CD14-positive monocyte (primary cell): ENCODE measurements around the gene ADORA2A. TPM values are rescaled to one million over a fixed set of nuclear protein-coding genes. Genes with fewer than 3 reads are reported as not detected.

Source experiments
- DNase-seq, 3 donors: peaks; one replicate each; pipeline ENCODE4 v3.0.0-alpha.2; 2011 to 2022
- H2AFZ ChIP-seq: 2 replicates; pipeline ENCODE4 v1.6.0; 2012; ENCODE audit warnings: mild to moderate bottlenecking, low read depth, low read length, inconsistent platforms; ENCODE audit not compliant: insufficient read depth, poor library complexity, severe bottlenecking
- H3K27ac ChIP-seq, 2 donors: 1 replicate in 1 of 2; 2 replicates in 1 of 2; pipeline ENCODE4 v1.5.1; 2012 to 2013; ENCODE audit warnings: low read length in 2 of 2, control low read depth in 1 of 2, inconsistent platforms in 1 of 2, low read depth in 1 of 2, mild to moderate bottlenecking in 1 of 2
- H3K27me3 ChIP-seq, 2 donors: one replicate each; pipeline versions ENCODE4 v1.6.0 to v1.6.1; 2011 to 2013; ENCODE audit warnings: low read length in 2 of 2; ENCODE audit not compliant: control insufficient read depth in 2 of 2, insufficient read depth in 2 of 2
- H3K36me3 ChIP-seq, 2 donors: replicated peaks in 1 of 2; 1 replicate in 1 of 2; 2 replicates in 1 of 2; pipeline versions ENCODE4 v1.5.1 to v1.6.1; 2012 to 2013; ENCODE audit warnings: low read length in 2 of 2, control low read depth in 1 of 2, inconsistent platforms in 1 of 2, mild to moderate bottlenecking in 1 of 2; ENCODE audit not compliant: insufficient read depth in 2 of 2, control insufficient read depth in 1 of 2
- H3K4me1 ChIP-seq, 2 donors: 1 replicate in 1 of 2; 2 replicates in 1 of 2; pipeline versions ENCODE4 v1.5.1 to v1.6.1; 2012 to 2013; ENCODE audit warnings: low read length in 2 of 2, control low read depth in 1 of 2, inconsistent platforms in 1 of 2, mild to moderate bottlenecking in 1 of 2, moderate library complexity in 1 of 2; ENCODE audit not compliant: insufficient read depth in 2 of 2, control insufficient read depth in 1 of 2
- H3K4me2 ChIP-seq: replicated peaks from 2 replicates; pipeline ENCODE3; 2012; ENCODE audit warnings: low read length, moderate library complexity, mild to moderate bottlenecking; ENCODE audit not compliant: poor library complexity, severe bottlenecking; ENCODE audit errors: extremely low read depth
- H3K4me3 ChIP-seq, 3 experiments: fragments of 200-600 bp in 1 of 3; sonication (generic) in 1 of 3; replicated peaks in 1 of 3; 1 replicate in 2 of 3; 2 replicates in 1 of 3; pipeline ENCODE4 v1.5.1; 2011 to 2013; ENCODE audit warnings: low read length in 3 of 3, mild to moderate bottlenecking in 3 of 3, control low read depth in 2 of 3, low read depth in 2 of 3, inconsistent platforms in 1 of 3, moderate library complexity in 1 of 3
- H3K79me2 ChIP-seq: 2 replicates; pipeline ENCODE4 v1.6.0; 2012; ENCODE audit warnings: mild to moderate bottlenecking, control low read depth, inconsistent platforms, low read length, moderate library complexity; ENCODE audit not compliant: insufficient read depth
- H3K9ac ChIP-seq: 2 replicates; pipeline ENCODE4 v1.6.0; 2017; ENCODE audit warnings: low read length, mild to moderate bottlenecking; ENCODE audit not compliant: insufficient read depth, poor library complexity, severe bottlenecking
- H3K9me3 ChIP-seq, 2 donors: replicated peaks in 1 of 2; 1 replicate in 1 of 2; 2 replicates in 1 of 2; pipeline versions ENCODE4 v1.5.1 to v1.6.1; 2012 to 2013; ENCODE audit warnings: low read length in 2 of 2, control low read depth in 1 of 2; ENCODE audit not compliant: control insufficient read depth in 1 of 2, insufficient read depth in 1 of 2
- H4K20me1 ChIP-seq: 2 replicates; pipeline ENCODE4 v1.6.0; 2012; ENCODE audit warnings: mild to moderate bottlenecking, low read length, control low read depth, moderate library complexity; ENCODE audit not compliant: insufficient read depth
- H3K27ac Mint-ChIP-seq, 7 donors: one replicate each; pipeline ENCODE4 v1.8.0; 2020; ENCODE audit warnings: mild to moderate bottlenecking in 7 of 7, mixed read lengths in 7 of 7, moderate library complexity in 6 of 7, inconsistent platforms in 2 of 7
- H3K27me3 Mint-ChIP-seq, 3 donors: one replicate each; pipeline ENCODE4 v1.8.0; 2021 to 2022; ENCODE audit warnings: low read depth in 3 of 3, mild to moderate bottlenecking in 3 of 3, mixed read lengths in 3 of 3, moderate library complexity in 3 of 3, inconsistent platforms in 1 of 3
- H3K36me3 Mint-ChIP-seq, 2 donors: one replicate each; pipeline ENCODE4 v1.8.0; 2020; ENCODE audit warnings: mixed read lengths in 2 of 2, inconsistent platforms in 1 of 2, mild to moderate bottlenecking in 1 of 2
- H3K4me1 Mint-ChIP-seq: one replicate; pipeline ENCODE4 v1.8.0; 2020; ENCODE audit warnings: mild to moderate bottlenecking, mixed read lengths
- H3K4me3 Mint-ChIP-seq, 2 donors: one replicate each; pipeline ENCODE4 v1.8.0; 2020; ENCODE audit warnings: mild to moderate bottlenecking in 2 of 2, mixed read lengths in 2 of 2, moderate library complexity in 1 of 2
- H3K9me3 Mint-ChIP-seq, 7 donors: one replicate each; pipeline ENCODE4 v1.8.0; 2020 to 2022; ENCODE audit warnings: mixed read lengths in 7 of 7, mild to moderate bottlenecking in 6 of 7, moderate library complexity in 6 of 7, inconsistent platforms in 2 of 7
- WGBS: methylation state at CpG from one replicate; pipeline ENCODE4 v1.1.5; 2013; ENCODE audit warnings: missing lambda C conversion rate; ENCODE audit not compliant: insufficient coverage; 5-methylcytosine and 5-hydroxymethylcytosine counted together
- intact Hi-C, 2 donors: fragments of 100-400 bp; cut with micrococcal nuclease; formaldehyde crosslinking; loops; one replicate each; pipeline versions ENCODE4 v1.15.0 to v1.15.1; 2023
- polyA plus RNA-seq, 3 donors: library from polyadenylated mRNA; depleted of rRNA in 1 of 3; unstranded in 2 of 3; stranded (reverse) in 1 of 3; fragments of 300-500 nt in 2 of 3; fragments of >200 nt in 1 of 3; fragmentation: Illumina TruSeq in 2 of 3; gene quantifications; 1 replicate in 2 of 3; 2 replicates in 1 of 3; pipeline ENCODE4 v1.2.3, GENCODE V29; 2012 to 2021
- TF ChIP-seq, protein P1 (sequence below): fragments of 200-600 bp; IDR thresholded peaks from one replicate; pipeline ENCODE4 v1.8.0; 2022; ENCODE audit warnings: antibody characterized with exemption, mild to moderate bottlenecking

ADORA2A gene
- polyA plus RNA-seq, 3 donors: 5.8 to 10.2 (median 6.5) TPM

DNA sequence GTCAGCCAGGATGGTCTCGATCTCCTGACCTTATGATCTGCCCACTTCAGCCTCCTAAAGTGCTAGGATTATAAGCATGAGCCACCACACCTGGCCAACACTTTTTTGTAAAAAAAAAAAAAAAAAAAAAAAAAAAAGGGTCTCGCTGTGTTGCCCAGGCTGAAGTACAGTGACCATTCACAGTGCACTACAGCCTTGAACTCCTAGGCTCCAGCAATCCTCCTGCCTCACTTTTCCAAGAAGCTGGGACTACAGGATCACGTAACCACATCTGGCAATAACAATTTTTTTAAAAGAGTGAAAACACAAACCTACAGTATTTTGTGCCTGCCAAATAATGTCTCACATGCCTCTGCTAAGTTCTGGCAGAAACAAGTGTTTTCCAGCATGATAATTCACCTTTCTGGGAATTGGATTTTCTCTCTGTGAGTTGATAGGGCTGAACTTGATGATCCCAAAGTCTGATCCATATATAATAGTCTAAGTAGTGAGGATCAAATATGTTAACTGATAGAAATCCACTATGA lies 30.6 kb downstream of the ADORA2A start:
- peaks cover 40 to 45% of the 10 kb centered on the region in 2 donors for H3K4me1 ChIP-seq
- H3K79me2 ChIP-seq: no peaks in the 10 kb centered on the region
- H3K9ac ChIP-seq: no peak overlapping the region
- Mint-ChIP-seq H3K27me3 (peaks cover 0 to 2% (median 0%) of the 10 kb centered on the region in 3 donors), H3K27ac (no peak overlapping the region), H3K9me3 (no peaks in the 10 kb centered on the region), H3K36me3 (peaks cover 0 to 2% of the 10 kb centered on the region in 2 donors), H3K4me3 (no peak overlapping the region), H3K4me1 (peaks cover 50% of the 10 kb centered on the region)
- H3K27ac ChIP-seq: no peak overlapping the region
- no peaks in the 10 kb centered on the region for H3K36me3 ChIP-seq
- H3K4me3 ChIP-seq: no peak overlapping the region
- H3K9me3 ChIP-seq: no peaks in the 10 kb centered on the region
- TF ChIP-seq, protein P1, sequence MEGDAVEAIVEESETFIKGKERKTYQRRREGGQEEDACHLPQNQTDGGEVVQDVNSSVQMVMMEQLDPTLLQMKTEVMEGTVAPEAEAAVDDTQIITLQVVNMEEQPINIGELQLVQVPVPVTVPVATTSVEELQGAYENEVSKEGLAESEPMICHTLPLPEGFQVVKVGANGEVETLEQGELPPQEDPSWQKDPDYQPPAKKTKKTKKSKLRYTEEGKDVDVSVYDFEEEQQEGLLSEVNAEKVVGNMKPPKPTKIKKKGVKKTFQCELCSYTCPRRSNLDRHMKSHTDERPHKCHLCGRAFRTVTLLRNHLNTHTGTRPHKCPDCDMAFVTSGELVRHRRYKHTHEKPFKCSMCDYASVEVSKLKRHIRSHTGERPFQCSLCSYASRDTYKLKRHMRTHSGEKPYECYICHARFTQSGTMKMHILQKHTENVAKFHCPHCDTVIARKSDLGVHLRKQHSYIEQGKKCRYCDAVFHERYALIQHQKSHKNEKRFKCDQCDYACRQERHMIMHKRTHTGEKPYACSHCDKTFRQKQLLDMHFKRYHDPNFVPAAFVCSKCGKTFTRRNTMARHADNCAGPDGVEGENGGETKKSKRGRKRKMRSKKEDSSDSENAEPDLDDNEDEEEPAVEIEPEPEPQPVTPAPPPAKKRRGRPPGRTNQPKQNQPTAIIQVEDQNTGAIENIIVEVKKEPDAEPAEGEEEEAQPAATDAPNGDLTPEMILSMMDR: no peak
- H3K4me2 ChIP-seq: no peak overlapping the region
- H3K27me3 ChIP-seq: no peaks in the 10 kb centered on the region
- no peaks in the 10 kb centered on the region for H4K20me1 ChIP-seq
- intact Hi-C loops: no loop called here
- DNase-seq: no peak
- no peak overlapping the region for H2AFZ ChIP-seq
- 100% methylated on average over 1 of the region's 3 CpGs for WGBS

DNA sequence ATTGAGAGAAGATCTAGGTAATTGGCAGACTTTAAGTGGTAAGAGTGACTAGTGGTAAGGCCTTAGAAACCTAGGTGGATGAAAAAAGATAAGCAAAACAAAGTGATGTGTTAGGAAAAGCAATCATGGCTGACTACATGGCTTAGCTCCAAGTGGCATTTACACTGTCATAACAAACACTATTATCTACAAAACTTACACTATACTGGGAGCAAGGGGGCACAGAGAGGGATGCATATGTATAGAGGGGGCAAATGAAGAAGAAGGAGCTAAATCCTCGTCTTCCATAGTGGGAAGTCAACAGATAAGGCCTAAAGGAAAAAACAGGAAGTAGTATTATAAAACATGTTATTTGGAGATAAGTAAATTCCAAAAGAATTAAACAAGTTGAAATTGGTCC lies 32.5 kb downstream of the ADORA2A start:
- intact Hi-C loops: no loop called here
- no CpG with 5 or more reads among the region's 1 CpG for WGBS

More for the DNA sequence above, 32.5 kb downstream of the ADORA2A start:
- Histone ChIP-seq H3K27me3 (no peaks in the 10 kb centered on the region), H4K20me1 (no peaks in the 10 kb centered on the region), H3K4me3 (no peak overlapping the region), H3K4me2 (no peak overlapping the region), H3K79me2 (no peaks in the 10 kb centered on the region), H3K9me3 (no peaks in the 10 kb centered on the region), H3K36me3 (no peaks in the 10 kb centered on the region), H2AFZ (no peak overlapping the region), H3K9ac (no peak overlapping the region), H3K4me1 (peaks cover 55 to 60% of the 10 kb centered on the region in 2 donors), H3K27ac (no peak overlapping the region)
- no peaks in the 10 kb centered on the region for H3K9me3 Mint-ChIP-seq
- TF ChIP-seq, protein P1: no peak
- no peak for DNase-seq
- peak overlapping the region in 1 of 7 donors; percentile 27 for H3K27ac Mint-ChIP-seq
- no peak overlapping the region for H3K4me3 Mint-ChIP-seq
- peaks cover 63% of the 10 kb centered on the region for H3K4me1 Mint-ChIP-seq
- peaks cover 0 to 2% of the 10 kb centered on the region in 2 donors for H3K36me3 Mint-ChIP-seq
- peaks cover 0 to 2% (median 0%) of the 10 kb centered on the region in 3 donors for H3K27me3 Mint-ChIP-seq
